HCT116 (cell line): ENCODE data around the gene PBX1. TPM values are rescaled to one million over a fixed set of nuclear protein-coding genes. Genes with fewer than 3 reads are reported as not detected.

ENCODE experiments used
- ATAC-seq: fragments of 200-7000 bp; cut with Tn5 transposase; 2 replicates; pipeline ENCODE4 v1.9.1; 2020; ENCODE audit warnings: mild to moderate bottlenecking, moderate library complexity
- BruUV-seq: library from RNA; stranded (reverse); fragments of 400-500 nt; replicated peaks from 2 replicates; lab custom pipeline; 2021; lab: Mats Ljungman, UMichigan
- CTCF ChIA-PET: fragments of 300-600 bp; sonication (Branson Sonifier 250); formaldehyde crosslinking; loops from one replicate; lab custom pipeline; 2021; ENCODE audit warnings: antibody characterized with exemption; lab: Charles Lee
- POLR2A ChIA-PET: fragments of 300-600, 350-600 bp; sonication (Branson Sonifier 250); formaldehyde crosslinking; loops from one replicate; lab custom pipeline; 2021; ENCODE audit warnings: antibody characterized with exemption; lab: Charles Lee
- RAD21 ChIA-PET, 2 experiments: fragments of 300-600 bp; sonication (Branson Sonifier 250); formaldehyde crosslinking; loops; one replicate each; lab custom pipeline; 2023; ENCODE audit warnings: low total read pairs in 2 of 2; ENCODE audit not compliant: uncharacterized antibody in 2 of 2, unreplicated experiment in 2 of 2, low non-redundant PET in 1 of 2; lab: Charles Lee
- DNase-seq: peaks from one replicate; pipeline ENCODE4 v3.0.0-alpha.2; 2010; ENCODE audit warnings: low read depth, low spot score
- H2AFZ ChIP-seq: fragments of 200-600 bp; shearing (Covaris generic), sonication (generic); 2 replicates; pipeline ENCODE4 v1.6.1; 2017; ENCODE audit warnings: low read depth, mixed run types, mixed read lengths, antibody characterized with exemption, low read length; ENCODE audit not compliant: poor library complexity, severe bottlenecking
- H3K27ac ChIP-seq: 2 replicates; pipeline ENCODE4 v1.5.1; 2012; ENCODE audit warnings: low read depth, low read length
- H3K27me3 ChIP-seq: fragments of 200-600 bp; sonication (generic); 2 replicates; pipeline ENCODE4 v1.6.1; 2016; ENCODE audit warnings: mixed run types, low read length, mixed read lengths; ENCODE audit not compliant: insufficient read depth
- H3K36me3 ChIP-seq, 2 experiments: fragments of 200-500 bp in 1 of 2; fragments of 200-600 bp in 1 of 2; sonication (Bioruptor generic) in 1 of 2; sonication (generic) in 1 of 2; 2 replicates each; pipeline versions ENCODE4 v1.5.1 to v1.6.1; 2014 to 2016; ENCODE audit warnings: low read length in 2 of 2, inconsistent platforms in 1 of 2, mixed read lengths in 1 of 2, mixed run types in 1 of 2; ENCODE audit not compliant: insufficient read depth in 2 of 2, control insufficient read depth in 1 of 2
- H3K4me1 ChIP-seq, 2 experiments: fragments of 200-600 bp in 1 of 2; sonication (generic) in 1 of 2; 2 replicates each; pipeline versions ENCODE4 v1.5.1 to v1.6.1; 2012 to 2017; ENCODE audit warnings: low read length in 2 of 2, inconsistent platforms in 1 of 2, mild to moderate bottlenecking in 1 of 2, mixed read lengths in 1 of 2, mixed run types in 1 of 2, moderate library complexity in 1 of 2; ENCODE audit not compliant: insufficient read depth in 2 of 2, control insufficient read depth in 1 of 2
- H3K4me2 ChIP-seq: fragments of 200-600 bp; sonication (generic); 2 replicates; pipeline ENCODE4 v1.6.1; 2017; ENCODE audit warnings: mixed run types, low read length, mixed read lengths
- H3K4me3 ChIP-seq, 2 experiments: fragments of 200-600 bp in 1 of 2; sonication (generic) in 1 of 2; replicated peaks in 1 of 2; 2 replicates each; pipeline ENCODE4 v1.5.1; 2011 to 2016; ENCODE audit warnings: low read length in 2 of 2, control low read depth in 1 of 2, low read depth in 1 of 2, mild to moderate bottlenecking in 1 of 2, mixed read lengths in 1 of 2, mixed run types in 1 of 2
- H3K79me2 ChIP-seq: fragments of 200-600 bp; sonication (generic); 2 replicates; pipeline ENCODE4 v1.6.1; 2017; ENCODE audit warnings: mild to moderate bottlenecking, mixed run types, low read length, moderate library complexity, mixed read lengths; ENCODE audit not compliant: insufficient read depth
- H3K9ac ChIP-seq: fragments of 200-600 bp; sonication (generic); 2 replicates; pipeline ENCODE4 v1.6.1; 2016; ENCODE audit warnings: low read length, mixed read lengths
- H3K9me2 ChIP-seq: fragments of 200-600 bp; sonication (generic), shearing (Covaris generic); 2 replicates; pipeline ENCODE4 v1.6.1; 2017; ENCODE audit warnings: mixed run types, mild to moderate bottlenecking, moderate library complexity; ENCODE audit not compliant: insufficient read depth
- H3K9me3 ChIP-seq, 2 experiments: fragments of 200-500 bp in 1 of 2; fragments of 200-600 bp in 1 of 2; sonication (Bioruptor generic) in 1 of 2; sonication (generic) in 1 of 2; 2 replicates each; pipeline ENCODE4 v1.6.1; 2014 to 2017; ENCODE audit warnings: low read length in 2 of 2, mixed read lengths in 2 of 2, inconsistent platforms in 1 of 2, low read depth in 1 of 2, mild to moderate bottlenecking in 1 of 2, mixed run types in 1 of 2, moderate library complexity in 1 of 2; ENCODE audit not compliant: control insufficient read depth in 1 of 2, insufficient read depth in 1 of 2
- H4K20me1 ChIP-seq: fragments of 200-600 bp; sonication (generic), shearing (Covaris generic); 2 replicates; pipeline ENCODE4 v1.6.1; 2017; ENCODE audit warnings: mixed run types, mild to moderate bottlenecking, moderate library complexity; ENCODE audit not compliant: insufficient read depth
- EGR1 ChIP-seq: IDR thresholded peaks from 2 replicates; pipeline ENCODE4 v1.6.1; 2012; ENCODE audit warnings: low read depth
- ELF1 ChIP-seq: IDR thresholded peaks from 2 replicates; pipeline ENCODE4 v1.6.1; 2012; ENCODE audit warnings: low read depth, borderline replicate concordance
- EZH2 ChIP-seq: fragments of 200-600 bp; sonication (generic); IDR thresholded peaks from 2 replicates; pipeline ENCODE4 v1.6.1; 2017; ENCODE audit warnings: antibody characterized with exemption, mixed run types
- EZH2phosphoT487 ChIP-seq: fragments of 200-600 bp; IDR thresholded peaks from 2 replicates; pipeline ENCODE4 v1.6.1; 2018; ENCODE audit warnings: antibody characterized with exemption, borderline replicate concordance
- FOSL1 ChIP-seq: IDR thresholded peaks from 2 replicates; pipeline ENCODE4 v1.6.1; 2012; ENCODE audit warnings: low read depth
- JUND ChIP-seq: IDR thresholded peaks from 2 replicates; pipeline ENCODE4 v1.6.1; 2012
- MAX ChIP-seq: IDR thresholded peaks from 2 replicates; pipeline ENCODE4 v1.6.1; 2012
- POLR2A ChIP-seq: IDR thresholded peaks from 2 replicates; pipeline ENCODE4 v1.7.0; 2011; ENCODE audit warnings: borderline replicate concordance; ENCODE audit not compliant: insufficient read depth, insufficient read length; ENCODE audit errors: extremely low read depth
- RAD21 ChIP-seq: IDR thresholded peaks from 2 replicates; pipeline ENCODE4 v1.6.1; 2012; ENCODE audit warnings: low read depth, mild to moderate bottlenecking
- SIN3A ChIP-seq: IDR thresholded peaks from 2 replicates; pipeline ENCODE4 v1.6.1; 2012; ENCODE audit warnings: low read depth
- TCF7L2 ChIP-seq: IDR thresholded peaks from 2 replicates; pipeline ENCODE4 v1.7.0; 2011; ENCODE audit warnings: borderline replicate concordance, inconsistent platforms; ENCODE audit not compliant: insufficient read depth, insufficient read length; ENCODE audit errors: extremely low read depth
- YY1 ChIP-seq: IDR thresholded peaks from 2 replicates; pipeline ENCODE4 v1.6.1; 2011; ENCODE audit warnings: low read length, low read depth, moderate library complexity, mild to moderate bottlenecking; ENCODE audit not compliant: insufficient replicate concordance; ENCODE audit errors: extremely low read depth
- ZBTB33 ChIP-seq: IDR thresholded peaks from 2 replicates; pipeline ENCODE4 v1.6.1; 2011; ENCODE audit warnings: mild to moderate bottlenecking, low read length, moderate library complexity; ENCODE audit not compliant: insufficient replicate concordance; ENCODE audit errors: extremely low read depth
- intact Hi-C: fragments of 100-400 bp; cut with micrococcal nuclease; formaldehyde crosslinking; loops from 2 replicates; pipeline ENCODE4 v1.10.0; 2022
- total RNA-seq: library from RNA; stranded (reverse); gene quantifications from one replicate; pipeline ENCODE4 v1.2.1, GENCODE V29; 2021; ENCODE audit not compliant: unreplicated experiment

The PBX1 gene
- total RNA-seq, 1 experiment from 2014 or later: 29.6 TPM

- H3K79me2 ChIP-seq: no peaks in the 10 kb centered on the region
- RAD21 ChIA-PET: no interaction called here
- H2AFZ ChIP-seq: no peak overlapping the region
- TF ChIP-seq ZBTB33 (no peak), EZH2 (no peak), SIN3A (no peak), FOSL1 (no peak), RAD21 (no peak), JUND (no peak), EGR1 (no peak), POLR2A (no peak), MAX (no peak), YY1 (no peak), ELF1 (no peak), EZH2phosphoT487 (no peak), TCF7L2 (no peak)
- TF ChIP-seq, all 23 proteins: peak for 0
- no peaks in the 10 kb centered on the region for H4K20me1 ChIP-seq
- H3K36me3 ChIP-seq: no peaks in the 10 kb centered on the region
- no peaks in the 10 kb centered on the region for H3K4me1 ChIP-seq
- peaks cover 10% of the 10 kb centered on the region for H3K27me3 ChIP-seq
- H3K27ac ChIP-seq: no peak overlapping the region
- no peaks in the 10 kb centered on the region for H3K9me3 ChIP-seq
- H3K9me2 ChIP-seq: no peaks in the 10 kb centered on the region
- no peak overlapping the region for H3K4me3 ChIP-seq
- ChIA-PET CTCF (no interaction called here), POLR2A (no interaction called here)
- intact Hi-C loops: no loop called here
- BruUV-seq: no TSS peak
- H3K9ac ChIP-seq: no peak overlapping the region
- no peak for ATAC-seq
- no peak overlapping the region for H3K4me2 ChIP-seq
- DNase-seq: no peak
These were observed 308.6 kb downstream of the PBX1 start for GRCh38 chr1:164867590-164867989.
